ENCODE data around the gene ALDH7A1. TPM values are rescaled to one million over a fixed set of nuclear protein-coding genes. Genes with fewer than 3 reads are reported as not detected.

Gene ALDH7A1
- total RNA-seq, 1 donor from 2014 or later, result 128 TPM

GRCh38 chr5:126591549-126591948 is 3.5 kb downstream of the ALDH7A1 start:
- Mint-ChIP-seq H3K27ac (no peak overlapping the region), H3K4me3 (no peak overlapping the region), H3K4me1 (peaks cover 21% of the 10 kb centered on the region), H3K36me3 (peaks cover 14% of the 10 kb centered on the region), H3K27me3 (ENCODE audit: insufficient read depth, low read depth) (peaks cover 3% of the 10 kb centered on the region), H3K9me3 (no peaks in the 10 kb centered on the region)
- TF ChIP-seq EZH2phosphoT487 (IDR thresholded peaks at IDR 0.05), result no peak
- TF ChIP-seq EZH2 (IDR thresholded peaks at IDR 0.05), result no peak
- no peak for TF ChIP-seq CTCF (IDR thresholded peaks at IDR 0.05)
- Histone ChIP-seq H3K79me2 (ENCODE audit: low read depth) (peaks cover 63% of the 10 kb centered on the region), H2AFZ (replicated peaks) (no peak overlapping the region), H3K36me3 (peaks cover 31% of the 10 kb centered on the region), H3K4me3 (no peak overlapping the region), H3K27me3 (no peaks in the 10 kb centered on the region), H3F3A (ENCODE audit: low read depth) (peaks cover 19% of the 10 kb centered on the region), H3K4me1 (peaks cover 14% of the 10 kb centered on the region), H3K4me2 (no peak overlapping the region), H3K27ac (no peak overlapping the region), H3K9ac (no peak overlapping the region), H4K20me1 (ENCODE audit: low read depth) (peaks cover 21% of the 10 kb centered on the region), H3K9me3 (ENCODE audit: low read depth) (no peaks in the 10 kb centered on the region)
- DNase-seq (ENCODE audit: low spot score), result no peak

GRCh38 chr5:126589536-126590297 is 5.3 kb downstream of the ALDH7A1 start:
- Mint-ChIP-seq H3K27ac (no peak overlapping the region), H3K9me3 (no peaks in the 10 kb centered on the region), H3K4me3 (no peak overlapping the region), H3K36me3 (peaks cover 20% of the 10 kb centered on the region), H3K4me1 (peaks cover 18% of the 10 kb centered on the region), H3K27me3 (ENCODE audit: insufficient read depth, low read depth) (peaks cover 2% of the 10 kb centered on the region)
- H3K9ac ChIP-seq, result no peak overlapping the region
- H3K4me1 ChIP-seq, result peaks cover 14% of the 10 kb centered on the region
- peaks cover 64% of the 10 kb centered on the region for H3K79me2 ChIP-seq (ENCODE audit: low read depth)
- H3K27ac ChIP-seq, result no peak overlapping the region
- H4K20me1 ChIP-seq (ENCODE audit: low read depth), result peaks cover 21% of the 10 kb centered on the region
- H3K9me3 ChIP-seq (ENCODE audit: low read depth), result no peaks in the 10 kb centered on the region
- H3F3A ChIP-seq (ENCODE audit: low read depth), result peaks cover 16% of the 10 kb centered on the region
- H2AFZ ChIP-seq (replicated peaks), result no peak overlapping the region
- H3K4me2 ChIP-seq, result no peak overlapping the region
- H3K27me3 ChIP-seq, result no peaks in the 10 kb centered on the region
- peaks cover 38% of the 10 kb centered on the region for H3K36me3 ChIP-seq
- H3K4me3 ChIP-seq, result no peak overlapping the region
- no peak for DNase-seq (ENCODE audit: low spot score)
- TF ChIP-seq EZH2 (IDR thresholded peaks at IDR 0.05) (no peak), EZH2phosphoT487 (IDR thresholded peaks at IDR 0.05) (no peak), CTCF (IDR thresholded peaks at IDR 0.05) (no peak)

GRCh38 chr5:126587551-126588390 is 7.2 kb downstream of the ALDH7A1 start:
- Histone ChIP-seq H2AFZ (replicated peaks) (no peak overlapping the region), H3K36me3 (peaks cover 45% of the 10 kb centered on the region), H3K4me2 (no peak overlapping the region), H3K9me3 (ENCODE audit: low read depth) (no peaks in the 10 kb centered on the region), H4K20me1 (ENCODE audit: low read depth) (peaks cover 12% of the 10 kb centered on the region), H3K27ac (no peak overlapping the region), H3K9ac (no peak overlapping the region), H3K4me1 (peaks cover 6% of the 10 kb centered on the region), H3F3A (ENCODE audit: low read depth) (peaks cover 12% of the 10 kb centered on the region), H3K79me2 (ENCODE audit: low read depth) (peaks cover 45% of the 10 kb centered on the region), H3K4me3 (no peak overlapping the region), H3K27me3 (no peaks in the 10 kb centered on the region)
- no peak for DNase-seq (ENCODE audit: low spot score)
- H3K27ac Mint-ChIP-seq, result no peak overlapping the region
- H3K4me1 Mint-ChIP-seq, result peaks cover 5% of the 10 kb centered on the region
- no peaks in the 10 kb centered on the region for H3K27me3 Mint-ChIP-seq (ENCODE audit: insufficient read depth, low read depth)
- no peak overlapping the region for H3K4me3 Mint-ChIP-seq
- H3K9me3 Mint-ChIP-seq, result no peaks in the 10 kb centered on the region
- H3K36me3 Mint-ChIP-seq, result peaks cover 27% of the 10 kb centered on the region
- TF ChIP-seq EZH2 (IDR thresholded peaks at IDR 0.05) (no peak), EZH2phosphoT487 (IDR thresholded peaks at IDR 0.05) (no peak)

Data from neural progenitor cell (in vitro differentiated cells).